Measurements from ENCODE around the gene CCZ1B. TPM values are rescaled to one million over a fixed set of nuclear protein-coding genes. Genes with fewer than 3 reads are reported as not detected.

The CCZ1B gene
- 34.5 and 52.6 TPM in 2 replicates for total RNA-seq

DNA sequence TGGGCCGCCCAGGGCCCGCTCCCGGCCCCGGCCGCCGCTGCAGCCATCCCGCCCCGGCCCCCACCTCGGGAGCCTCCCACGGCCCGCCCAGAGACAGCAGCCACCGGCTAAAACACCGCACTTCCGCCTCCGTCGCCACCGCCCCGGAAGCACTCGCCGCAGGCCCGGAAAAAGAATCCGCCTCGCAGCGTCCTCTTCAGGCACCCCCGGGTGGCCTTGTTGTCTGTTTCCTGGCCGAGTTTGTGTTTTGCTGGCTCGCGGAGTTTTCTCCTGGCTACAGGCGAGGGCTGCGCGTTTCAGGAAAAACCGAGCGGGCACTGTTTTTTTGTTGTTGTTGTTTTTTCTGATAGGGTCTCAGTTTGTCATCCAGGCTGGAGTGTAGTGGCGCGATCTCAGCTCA lies at the start of gene CCZ1B:
CCZ1B (minus strand) TSS at position 125 of the 400 bp plus-strand sequence; CDS start at position 47, 78 bp downstream.

GRCh38 chr7:6753964-6754363 lies 72.1 kb downstream of the CCZ1B start, which contains the start of gene RSPH10B2:
RSPH10B2 (plus strand) TSS chr7:6754103; CDS start chr7:6757678, 3,575 bp downstream.

Other genes with a start within 250 kb of the CCZ1B start
- gene ZDHHC4, start 248.8 kb downstream of the CCZ1B start, total RNA-seq: 67.0 and 88.3 TPM in 2 replicates
- 9.9 and 12.3 TPM in 2 replicates for gene INTS15, start 236.3 kb downstream of the CCZ1B start, total RNA-seq
- 0.34 and 0.43 TPM in 2 replicates for gene ZNF853, start 210.7 kb downstream of the CCZ1B start, total RNA-seq
- gene ZNF316, start 189.0 kb downstream of the CCZ1B start, total RNA-seq: 16.1 and 30.9 TPM in 2 replicates
- 14.4 and 33.7 TPM in 2 replicates for gene ZNF12, start 119.3 kb downstream of the CCZ1B start, total RNA-seq
- gene RSPH10B2, start 72.2 kb downstream of the CCZ1B start, total RNA-seq: 0.34 and 0.50 TPM in 2 replicates